ENCODE data around the gene ANKRD13C.

DNA sequence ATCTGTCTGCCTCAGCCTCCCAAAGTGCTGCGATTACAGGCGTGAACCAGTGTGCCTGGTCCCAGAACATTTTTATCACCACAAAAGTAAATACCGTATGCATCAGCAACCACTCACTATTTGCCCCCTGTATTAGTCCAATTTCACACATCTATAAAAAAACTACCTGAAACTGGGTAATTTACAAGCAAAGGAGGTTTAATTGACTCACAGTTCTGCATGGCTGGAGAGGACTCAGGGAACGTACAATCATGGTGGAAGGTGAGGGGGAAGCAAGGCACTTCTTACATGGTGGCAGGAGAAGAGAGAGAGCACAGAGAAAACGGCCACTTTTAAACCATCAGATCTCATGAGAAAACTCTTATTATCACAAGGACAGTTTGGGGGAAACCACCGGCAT lies 31.0 kb upstream of the ANKRD13C start:
- no peak for TF ChIP-seq EZH2 (IDR thresholded peaks at IDR 0.05; ENCODE audit: borderline replicate concordance, low read depth, low read length, severe bottlenecking)
- TF ChIP-seq, protein P1, sequence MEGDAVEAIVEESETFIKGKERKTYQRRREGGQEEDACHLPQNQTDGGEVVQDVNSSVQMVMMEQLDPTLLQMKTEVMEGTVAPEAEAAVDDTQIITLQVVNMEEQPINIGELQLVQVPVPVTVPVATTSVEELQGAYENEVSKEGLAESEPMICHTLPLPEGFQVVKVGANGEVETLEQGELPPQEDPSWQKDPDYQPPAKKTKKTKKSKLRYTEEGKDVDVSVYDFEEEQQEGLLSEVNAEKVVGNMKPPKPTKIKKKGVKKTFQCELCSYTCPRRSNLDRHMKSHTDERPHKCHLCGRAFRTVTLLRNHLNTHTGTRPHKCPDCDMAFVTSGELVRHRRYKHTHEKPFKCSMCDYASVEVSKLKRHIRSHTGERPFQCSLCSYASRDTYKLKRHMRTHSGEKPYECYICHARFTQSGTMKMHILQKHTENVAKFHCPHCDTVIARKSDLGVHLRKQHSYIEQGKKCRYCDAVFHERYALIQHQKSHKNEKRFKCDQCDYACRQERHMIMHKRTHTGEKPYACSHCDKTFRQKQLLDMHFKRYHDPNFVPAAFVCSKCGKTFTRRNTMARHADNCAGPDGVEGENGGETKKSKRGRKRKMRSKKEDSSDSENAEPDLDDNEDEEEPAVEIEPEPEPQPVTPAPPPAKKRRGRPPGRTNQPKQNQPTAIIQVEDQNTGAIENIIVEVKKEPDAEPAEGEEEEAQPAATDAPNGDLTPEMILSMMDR (IDR thresholded peaks at IDR 0.05; ENCODE audit: borderline replicate concordance, extremely low read depth, low read length, poor library complexity, severe bottlenecking), result no peak
